Bone marrow (tissue), 2 donors: ENCODE data around the gene ELMO1.

Experiments used
- DNase-seq, 2 donors: peaks; one replicate each; lab custom pipeline; 2025; lab: John Stamatoyannopoulos, UW

Gene ELMO1

GRCh38 chr7:36879021-36879420 lies 569.6 kb downstream of the ELMO1 start:
- no peak for DNase-seq

GRCh38 chr7:36878288-36878687 lies 570.4 kb downstream of the ELMO1 start:
- no peak for DNase-seq

- no peak for DNase-seq
These were observed 572.9 kb downstream of the ELMO1 start for GRCh38 chr7:36875794-36876193.

GRCh38 chr7:36874041-36874440 lies 574.6 kb downstream of the ELMO1 start:
- DNase-seq = no peak

GRCh38 chr7:36871863-36872262 lies 576.8 kb downstream of the ELMO1 start:
- no peak for DNase-seq

GRCh38 chr7:36871355-36871738 lies 577.3 kb downstream of the ELMO1 start:
- DNase-seq = no peak

- DNase-seq = no peak
These were observed 577.9 kb downstream of the ELMO1 start for GRCh38 chr7:36870625-36871354.

GRCh38 chr7:36868727-36869411 lies 579.8 kb downstream of the ELMO1 start:
- no peak for DNase-seq

GRCh38 chr7:36865019-36865418 lies 583.6 kb downstream of the ELMO1 start:
- no peak for DNase-seq

GRCh38 chr7:36863901-36864701 lies 584.6 kb downstream of the ELMO1 start:
- DNase-seq = no peak

- no peak for DNase-seq
These were observed 585.8 kb downstream of the ELMO1 start for GRCh38 chr7:36862771-36863261.

GRCh38 chr7:36861656-36862055 lies 587.0 kb downstream of the ELMO1 start:
- DNase-seq = no peak

GRCh38 chr7:36860681-36861080 lies 588.0 kb downstream of the ELMO1 start:
- no peak for DNase-seq

GRCh38 chr7:36855330-36855729 lies 593.3 kb downstream of the ELMO1 start:
- DNase-seq = no peak

- DNase-seq = no peak
These were observed 594.0 kb downstream of the ELMO1 start for GRCh38 chr7:36854652-36855051.

GRCh38 chr7:36852931-36853330 lies 595.7 kb downstream of the ELMO1 start:
- DNase-seq = no peak

GRCh38 chr7:36852017-36852416 lies 596.6 kb downstream of the ELMO1 start:
- DNase-seq = no peak

- DNase-seq = no peak
These were observed 597.3 kb downstream of the ELMO1 start for GRCh38 chr7:36851382-36851781.

GRCh38 chr7:36847946-36848345 lies 600.7 kb downstream of the ELMO1 start:
- no peak for DNase-seq

- no peak for DNase-seq
These were observed 604.3 kb downstream of the ELMO1 start for GRCh38 chr7:36844374-36844773.

GRCh38 chr7:36840904-36841303 lies 607.8 kb downstream of the ELMO1 start:
- no peak for DNase-seq

GRCh38 chr7:36838616-36839225 lies 609.9 kb downstream of the ELMO1 start:
- no peak for DNase-seq
